WERI-Rb-1 (cell line): ENCODE results near the gene ADARB2.

Source experiments
- DNase-seq: peaks from one replicate; pipeline ENCODE4 v3.0.0-alpha.2; 2020
- H3K27ac ChIP-seq: fragments of 250-450 bp; sonication (Bioruptor Pico); 2 replicates; pipeline ENCODE4 v1.5.1; 2020; ENCODE audit warnings: mild to moderate bottlenecking, moderate library complexity
- H3K27me3 ChIP-seq: fragments of 250-450 bp; sonication (Bioruptor Pico); 2 replicates; pipeline ENCODE4 v1.5.1; 2021; ENCODE audit warnings: mild to moderate bottlenecking, low read depth, moderate library complexity; ENCODE audit not compliant: insufficient read depth, severe bottlenecking
- H3K36me3 ChIP-seq: fragments of 250-450 bp; sonication (Bioruptor Pico); 2 replicates; pipeline ENCODE4 v1.5.1; 2020; ENCODE audit warnings: mild to moderate bottlenecking, moderate library complexity
- H3K4me3 ChIP-seq: 2 replicates; pipeline ENCODE4 v1.5.1; 2011; ENCODE audit warnings: low read depth, mild to moderate bottlenecking, control low read depth, low read length
- H3K9me3 ChIP-seq: fragments of 250-450 bp; sonication (Bioruptor Pico); 2 replicates; pipeline ENCODE4 v1.5.1; 2021; ENCODE audit warnings: mild to moderate bottlenecking, moderate library complexity; ENCODE audit not compliant: severe bottlenecking
- TF ChIP-seq, protein P1 (sequence below): IDR thresholded peaks from 2 replicates; pipeline ENCODE4 v1.5.1; 2011; ENCODE audit warnings: low read depth, mild to moderate bottlenecking, control low read depth, inconsistent platforms, low read length

The ADARB2 gene

DNA sequence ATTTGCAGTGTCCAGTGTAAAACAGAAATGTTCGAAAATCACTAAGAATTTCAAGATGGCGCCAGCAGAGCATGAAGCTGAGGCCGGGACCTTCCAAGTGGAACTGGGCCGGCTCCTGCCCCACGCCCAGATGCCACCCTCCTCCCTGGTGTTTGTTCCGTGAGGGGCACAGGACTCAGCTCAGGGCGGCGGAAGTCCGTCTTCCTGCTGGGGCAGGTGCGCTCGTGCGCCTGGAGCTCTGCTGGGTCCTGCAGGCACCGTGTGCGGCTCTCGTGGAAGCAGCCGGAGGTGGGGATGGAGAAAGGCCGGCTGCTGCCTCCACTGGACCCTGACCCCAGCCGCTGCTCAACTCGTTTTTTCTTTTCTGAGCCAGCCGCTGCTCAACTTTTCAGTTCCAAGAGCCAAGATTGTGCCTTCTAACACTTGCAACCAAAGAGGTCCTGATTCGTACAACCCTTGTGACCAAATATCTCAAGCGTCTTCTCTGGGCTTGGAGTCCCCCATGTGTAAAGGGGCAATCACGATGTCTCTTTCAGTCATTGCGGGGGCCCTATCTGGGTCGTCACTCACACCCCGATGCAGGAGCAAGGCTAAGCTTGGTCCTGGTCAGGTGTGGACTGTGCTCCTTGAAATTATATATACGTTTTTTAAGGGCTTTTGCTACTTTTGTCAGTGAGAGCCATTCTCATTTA is 334.4 kb downstream of the ADARB2 start:
- Histone ChIP-seq H3K27me3 (peaks cover 26% of the 10 kb centered on the region), H3K36me3 (no peaks in the 10 kb centered on the region), H3K27ac (no peak overlapping the region), H3K4me3 (no peak overlapping the region), H3K9me3 (no peaks in the 10 kb centered on the region)
- DNase-seq: no peak
- TF ChIP-seq, protein P1, sequence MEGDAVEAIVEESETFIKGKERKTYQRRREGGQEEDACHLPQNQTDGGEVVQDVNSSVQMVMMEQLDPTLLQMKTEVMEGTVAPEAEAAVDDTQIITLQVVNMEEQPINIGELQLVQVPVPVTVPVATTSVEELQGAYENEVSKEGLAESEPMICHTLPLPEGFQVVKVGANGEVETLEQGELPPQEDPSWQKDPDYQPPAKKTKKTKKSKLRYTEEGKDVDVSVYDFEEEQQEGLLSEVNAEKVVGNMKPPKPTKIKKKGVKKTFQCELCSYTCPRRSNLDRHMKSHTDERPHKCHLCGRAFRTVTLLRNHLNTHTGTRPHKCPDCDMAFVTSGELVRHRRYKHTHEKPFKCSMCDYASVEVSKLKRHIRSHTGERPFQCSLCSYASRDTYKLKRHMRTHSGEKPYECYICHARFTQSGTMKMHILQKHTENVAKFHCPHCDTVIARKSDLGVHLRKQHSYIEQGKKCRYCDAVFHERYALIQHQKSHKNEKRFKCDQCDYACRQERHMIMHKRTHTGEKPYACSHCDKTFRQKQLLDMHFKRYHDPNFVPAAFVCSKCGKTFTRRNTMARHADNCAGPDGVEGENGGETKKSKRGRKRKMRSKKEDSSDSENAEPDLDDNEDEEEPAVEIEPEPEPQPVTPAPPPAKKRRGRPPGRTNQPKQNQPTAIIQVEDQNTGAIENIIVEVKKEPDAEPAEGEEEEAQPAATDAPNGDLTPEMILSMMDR: no peak

DNA sequence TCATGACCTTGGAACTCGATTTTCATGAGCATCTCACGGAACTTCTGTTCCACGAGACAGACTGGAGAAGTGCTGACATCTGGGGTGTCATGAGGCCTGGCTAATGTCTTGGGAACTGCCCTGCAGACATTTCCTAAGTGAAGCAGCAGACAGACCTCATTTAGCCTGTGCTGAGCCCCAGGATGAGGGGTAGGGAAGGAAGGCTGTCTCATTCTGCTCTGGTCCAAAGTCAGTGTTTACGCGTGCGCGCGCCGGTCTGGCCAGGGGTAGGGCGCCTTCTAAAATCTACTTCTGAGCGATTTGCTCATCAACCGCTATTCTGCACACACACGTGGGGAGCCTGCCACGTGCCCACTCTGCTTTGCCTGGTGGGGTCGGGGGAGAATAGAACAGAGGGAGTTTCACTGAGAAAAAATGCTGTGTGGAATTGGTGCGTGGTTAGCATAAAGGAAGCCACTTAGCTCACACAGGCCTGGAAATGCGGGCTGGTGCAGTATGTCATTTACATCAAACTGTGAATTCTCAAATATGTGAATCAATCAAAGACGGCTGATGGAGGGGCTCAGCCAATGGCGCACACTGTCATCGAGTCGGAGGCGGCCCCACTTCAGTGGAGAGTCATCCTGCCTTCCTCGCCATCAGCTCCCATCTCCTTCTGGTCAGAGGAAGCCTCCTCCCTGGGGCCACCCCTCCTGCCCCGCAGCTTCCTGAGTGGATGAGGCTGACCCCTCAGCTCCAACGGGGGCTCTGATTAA is 335.1 kb downstream of the ADARB2 start:
- Histone ChIP-seq H3K27me3 (peaks cover 26% of the 10 kb centered on the region), H3K4me3 (no peak overlapping the region), H3K36me3 (no peaks in the 10 kb centered on the region), H3K27ac (no peak overlapping the region), H3K9me3 (no peaks in the 10 kb centered on the region)
- TF ChIP-seq, protein P1: no peak
- DNase-seq: no peak

DNA sequence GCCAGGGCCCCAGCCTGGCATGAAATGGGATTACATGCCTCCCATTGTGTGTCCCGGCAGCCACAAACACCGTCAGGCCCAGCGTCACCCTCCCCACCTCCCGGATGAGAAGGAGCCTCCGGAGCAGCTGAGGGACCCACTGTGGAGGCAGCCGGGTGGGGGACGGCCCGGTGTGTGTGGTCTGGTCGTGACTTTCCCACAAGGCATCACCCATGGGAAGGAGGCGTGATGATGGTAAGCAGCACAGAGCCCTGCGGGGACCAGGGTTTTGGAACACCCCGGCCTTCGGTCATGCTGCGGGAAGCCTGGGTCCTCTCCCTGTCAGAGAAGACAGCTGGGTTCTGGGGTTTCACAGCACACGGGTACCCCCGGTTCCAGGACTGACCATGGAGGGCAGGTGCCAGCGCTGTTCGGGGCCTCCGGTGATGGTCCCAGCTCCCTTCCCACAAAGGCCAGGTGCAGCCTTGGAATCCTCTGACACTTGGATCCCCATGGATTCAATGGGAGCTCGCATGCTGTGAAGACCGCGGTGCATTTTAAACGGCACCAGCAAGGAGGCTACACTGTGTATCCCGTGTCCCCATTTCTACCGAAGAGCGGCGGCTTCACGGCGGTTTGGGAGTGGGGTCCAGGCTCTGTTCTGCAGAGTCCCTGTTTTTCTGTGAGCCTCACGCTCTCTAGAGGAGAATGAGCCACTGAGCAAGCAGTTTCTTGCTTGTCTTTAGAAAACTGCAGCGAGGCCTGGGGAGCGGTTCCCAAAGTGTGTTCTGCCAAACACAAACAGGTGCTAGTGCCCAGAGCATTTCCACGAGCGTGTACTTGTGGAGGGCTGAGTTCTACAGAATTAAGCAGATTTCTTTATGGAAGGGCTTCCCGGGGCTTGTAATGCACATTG is 336.0 kb downstream of the ADARB2 start:
- H3K4me3 ChIP-seq: no peak overlapping the region
- no peaks in the 10 kb centered on the region for H3K9me3 ChIP-seq
- TF ChIP-seq, protein P1: no peak
- no peak overlapping the region for H3K27ac ChIP-seq
- DNase-seq: no peak
- H3K27me3 ChIP-seq: peaks cover 26% of the 10 kb centered on the region
- no peaks in the 10 kb centered on the region for H3K36me3 ChIP-seq

DNA sequence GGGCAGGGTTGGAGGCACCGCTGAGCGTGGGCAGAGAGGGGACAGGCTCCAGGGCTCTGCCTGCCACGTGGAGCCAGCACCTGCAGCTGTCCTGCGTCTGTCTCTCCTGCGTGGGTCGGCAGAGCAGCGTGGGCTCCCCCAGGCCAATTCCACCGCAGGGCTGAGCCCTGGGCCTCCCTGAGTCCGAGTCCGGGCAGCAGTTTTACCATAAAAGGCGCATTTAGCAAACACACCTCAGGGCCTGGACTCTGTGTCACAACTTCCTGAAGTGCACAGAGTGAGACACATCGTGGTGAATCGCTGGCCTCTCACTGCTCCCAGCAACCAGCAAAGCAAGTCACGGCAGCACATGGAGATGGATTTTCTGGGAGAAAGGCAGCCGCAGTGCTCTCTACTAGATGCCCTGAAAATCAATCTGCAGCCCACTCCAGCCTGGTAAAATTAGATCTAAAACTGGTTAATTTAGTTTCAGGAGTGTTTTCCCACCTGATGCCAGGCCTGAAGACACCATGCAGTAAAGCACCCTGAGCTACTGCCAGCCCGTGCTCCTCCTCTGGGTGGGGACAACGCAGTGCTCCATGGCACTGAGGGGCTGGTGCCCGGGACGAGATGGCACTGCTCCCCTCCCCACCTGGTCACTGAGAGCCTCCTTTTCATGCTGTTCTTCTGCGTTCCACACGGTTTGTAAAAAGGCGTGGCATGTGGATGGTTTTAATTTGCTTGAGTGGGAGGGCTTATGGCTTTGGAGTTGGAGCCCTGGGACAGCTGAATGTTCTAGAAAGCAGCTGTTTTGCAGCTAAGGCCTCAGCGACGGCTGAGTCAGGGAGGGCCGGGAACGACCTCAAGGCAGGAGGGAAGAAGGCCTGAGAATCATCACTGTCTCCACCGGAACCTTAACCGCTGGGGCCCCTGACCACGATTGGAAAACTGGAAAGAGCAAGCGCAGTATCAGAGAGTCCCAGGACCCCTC is 336.9 kb downstream of the ADARB2 start:
- no peak overlapping the region for H3K27ac ChIP-seq
- no peak for DNase-seq
- TF ChIP-seq, protein P1: no peak
- H3K9me3 ChIP-seq: no peaks in the 10 kb centered on the region
- H3K27me3 ChIP-seq: peaks cover 19% of the 10 kb centered on the region
- no peak overlapping the region for H3K4me3 ChIP-seq
- no peaks in the 10 kb centered on the region for H3K36me3 ChIP-seq
